GM12873 (cell line): Measurements from ENCODE around the gene SLC27A2.

Experiments used
- CTCF ChIP-seq: IDR thresholded peaks from 2 replicates; pipeline ENCODE4 v1.5.1; 2012; ENCODE audit warnings: low read depth, mild to moderate bottlenecking, moderate library complexity, low read length, control low read depth; ENCODE audit not compliant: insufficient read depth; ENCODE audit errors: missing control alignments

Gene SLC27A2

GRCh38 chr15:50140983-50141382, 41.0 kb upstream of the SLC27A2 start:
- no peak for TF ChIP-seq CTCF

DNA sequence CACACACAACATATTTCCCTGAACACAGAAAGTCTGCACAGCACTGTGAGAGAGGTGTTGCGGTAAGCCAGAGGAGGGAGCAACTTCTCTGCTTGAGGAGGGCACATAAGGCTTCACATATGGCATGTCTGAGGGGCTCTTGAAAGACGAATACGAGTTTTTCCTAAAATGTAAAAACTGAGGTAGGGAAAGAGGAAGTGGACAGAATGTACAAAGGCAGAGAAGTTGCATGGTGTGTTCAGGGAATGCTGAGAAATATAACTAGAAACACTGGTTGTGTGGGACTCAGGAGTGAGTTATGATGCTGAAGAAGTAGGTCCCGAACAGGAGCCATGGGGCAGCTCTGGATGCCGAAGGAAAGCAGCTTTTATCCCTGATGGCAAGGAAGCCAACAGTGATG, 40.1 kb upstream of the SLC27A2 start:
- no peak for TF ChIP-seq CTCF

- TF ChIP-seq CTCF: no peak
Measured at GRCh38 chr15:50143255-50143860, 38.6 kb upstream of the SLC27A2 start.

- no peak for TF ChIP-seq CTCF
Measured at GRCh38 chr15:50144341-50145120, 37.5 kb upstream of the SLC27A2 start.

GRCh38 chr15:50145451-50145872, 36.5 kb upstream of the SLC27A2 start:
- TF ChIP-seq CTCF: peak; percentile 35

DNA sequence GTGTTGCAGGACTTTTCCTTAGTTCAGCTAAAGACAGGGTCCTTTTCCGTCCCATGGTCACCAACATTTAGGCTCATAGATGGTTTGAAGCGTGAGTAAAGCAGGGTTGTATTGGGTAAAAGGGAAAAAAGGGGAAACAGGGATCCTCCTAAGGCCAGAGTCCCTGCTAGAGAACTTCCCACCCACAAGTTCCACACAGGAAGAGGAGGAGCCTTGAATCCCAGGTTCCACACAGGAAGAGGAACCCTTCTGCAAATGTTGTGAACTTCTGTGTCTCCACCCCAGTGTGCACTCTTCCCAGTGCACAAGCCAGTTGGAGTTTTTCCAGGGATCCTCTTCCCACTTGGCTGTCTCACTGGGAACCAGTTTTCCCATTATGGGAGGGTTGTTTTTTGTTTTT, 35.4 kb upstream of the SLC27A2 start:
- no peak for TF ChIP-seq CTCF

- peak; percentile 46 for TF ChIP-seq CTCF
Measured at GRCh38 chr15:50148362-50148963, 33.5 kb upstream of the SLC27A2 start.
